HepG2 (cell line): ENCODE results near the gene ATG16L2. TPM values are rescaled to one million over a fixed set of nuclear protein-coding genes. Genes with fewer than 3 reads are reported as not detected.

Experiments used
- ATRX ChIP-seq: sonication (generic); formaldehyde crosslinking; IDR thresholded peaks from 2 replicates; pipeline ENCODE4 v1.4.0; 2020; ENCODE audit warnings: missing genetic modification reagents, borderline replicate concordance
- BCLAF1 ChIP-seq: fragments of 450-650 bp; IDR thresholded peaks from 2 replicates; pipeline ENCODE4 v1.6.1; 2017; ENCODE audit warnings: mild to moderate bottlenecking
- CSRNP2 ChIP-seq: sonication (generic); formaldehyde crosslinking; conservative IDR thresholded peaks from 2 replicates; pipeline ENCODE4 v1.8.0; 2022; ENCODE audit warnings: low read depth, missing genetic modification reagents
- PAX8 ChIP-seq: sonication (generic); formaldehyde crosslinking; IDR thresholded peaks from 2 replicates; pipeline ENCODE4 v1.8.0; 2022; ENCODE audit warnings: mild to moderate bottlenecking, missing genetic modification reagents, borderline replicate concordance
- PRDM4 ChIP-seq: sonication (generic); formaldehyde crosslinking; IDR thresholded peaks from 2 replicates; pipeline ENCODE4 v1.9.0; 2021; ENCODE audit warnings: missing genetic modification reagents, borderline replicate concordance
- RBAK ChIP-seq: sonication (generic); formaldehyde crosslinking; IDR thresholded peaks from 2 replicates; pipeline ENCODE4 v1.5.1; 2020; ENCODE audit warnings: mild to moderate bottlenecking, missing genetic modification reagents
- RELA ChIP-seq: sonication (generic); formaldehyde crosslinking; IDR thresholded peaks from 2 replicates; pipeline ENCODE4 v1.4.0; 2020; ENCODE audit warnings: missing genetic modification reagents
- RFX5 ChIP-seq: IDR thresholded peaks from 2 replicates; pipeline ENCODE4 v1.6.1; 2011; ENCODE audit warnings: low read depth, low read length, improper control_type of control experiment
- ZMYM4 ChIP-seq: sonication (generic); formaldehyde crosslinking; IDR thresholded peaks from 2 replicates; pipeline ENCODE4 v1.8.1; 2023; ENCODE audit warnings: mild to moderate bottlenecking, missing genetic modification reagents
- ZNF256 ChIP-seq: sonication (generic); formaldehyde crosslinking; conservative IDR thresholded peaks from 2 replicates; pipeline ENCODE4 v1.4.0; 2020; ENCODE audit warnings: missing genetic modification reagents
- ZNF3 ChIP-seq: IDR thresholded peaks from 2 replicates; pipeline ENCODE4 v1.7.0; 2017; ENCODE audit warnings: inconsistent platforms
- ZNF317 ChIP-seq: sonication (generic); formaldehyde crosslinking; IDR thresholded peaks from 2 replicates; pipeline ENCODE4 v1.5.0; 2020; ENCODE audit warnings: mild to moderate bottlenecking, missing genetic modification reagents
- ZNF614 ChIP-seq: IDR thresholded peaks from 2 replicates; pipeline ENCODE4 v1.6.1; 2018; ENCODE audit warnings: missing biosample characterization, missing genetic modification reagents, inconsistent platforms, borderline replicate concordance
- polyA plus RNA-seq, 8 experiments: library from polyadenylated mRNA; depleted of rRNA in 3 of 8; stranded (reverse) in 7 of 8; unstranded in 1 of 8; fragments of >200 nt; fragmentation: Illumina TruSeq in 4 of 8; extraction: Trizol in 4 of 8; gene quantifications; 2 replicates each; pipeline versions ENCODE4 v1.2.1 to v1.2.3, GENCODE V29; 2011 to 2016; ENCODE audit warnings: low read depth in 4 of 8, missing spikeins in 1 of 8, mixed read lengths in 1 of 8; ENCODE audit not compliant: insufficient read depth in 1 of 8
- total RNA-seq, 5 experiments: library from RNA; depleted of rRNA; stranded (reverse); fragments of >200 nt; fragmentation: Illumina TruSeq; extraction: Trizol; gene quantifications; 2 replicates each; pipeline ENCODE4 v1.2.3, GENCODE V29; 2016; ENCODE audit warnings: low read depth in 1 of 5

ATG16L2 gene
- total and polyA plus RNA-seq, 2 of the 13 experiments (the other 11 are each of a cell fraction or from before 2014, with no cell fraction given): 6.2 to 14.8 TPM

GRCh38 chr11:72787216-72788104 lies 26.8 kb upstream of the ATG16L2 start (continued):
- no peak for TF ChIP-seq ATRX (CRISPR knock-in tag)
- TF ChIP-seq PAX8 (CRISPR knock-in tag): no peak
- no peak for TF ChIP-seq PRDM4 (CRISPR knock-in tag)
- no peak for TF ChIP-seq RBAK (CRISPR knock-in tag)
- no peak; the same call in 1 of the 2 replicates for TF ChIP-seq ZNF317 (CRISPR knock-in tag)
- TF ChIP-seq RFX5: no peak
- TF ChIP-seq ZNF256 (CRISPR knock-in tag): no peak
- no peak for TF ChIP-seq RELA
- peak; percentile 68; the same call in 1 of the 2 replicates for TF ChIP-seq ZNF614 (CRISPR knock-in tag)
- TF ChIP-seq BCLAF1: no peak
- TF ChIP-seq CSRNP2 (CRISPR knock-in tag): no peak
- no peak for TF ChIP-seq ZNF3 (CRISPR knock-in tag)
- peak; percentile 55; the same call in 1 of the 2 replicates for TF ChIP-seq ZMYM4 (CRISPR knock-in tag)
